ENCODE measurements around the gene MRPS6. TPM values are rescaled to one million over a fixed set of nuclear protein-coding genes. Genes with fewer than 3 reads are reported as not detected.

Gene MRPS6
- polyA plus RNA-seq (ENCODE audit: insufficient read length in 4 of 4): 100 to 1,000 TPM; 129 to 152 (median 137) TPM

DNA sequence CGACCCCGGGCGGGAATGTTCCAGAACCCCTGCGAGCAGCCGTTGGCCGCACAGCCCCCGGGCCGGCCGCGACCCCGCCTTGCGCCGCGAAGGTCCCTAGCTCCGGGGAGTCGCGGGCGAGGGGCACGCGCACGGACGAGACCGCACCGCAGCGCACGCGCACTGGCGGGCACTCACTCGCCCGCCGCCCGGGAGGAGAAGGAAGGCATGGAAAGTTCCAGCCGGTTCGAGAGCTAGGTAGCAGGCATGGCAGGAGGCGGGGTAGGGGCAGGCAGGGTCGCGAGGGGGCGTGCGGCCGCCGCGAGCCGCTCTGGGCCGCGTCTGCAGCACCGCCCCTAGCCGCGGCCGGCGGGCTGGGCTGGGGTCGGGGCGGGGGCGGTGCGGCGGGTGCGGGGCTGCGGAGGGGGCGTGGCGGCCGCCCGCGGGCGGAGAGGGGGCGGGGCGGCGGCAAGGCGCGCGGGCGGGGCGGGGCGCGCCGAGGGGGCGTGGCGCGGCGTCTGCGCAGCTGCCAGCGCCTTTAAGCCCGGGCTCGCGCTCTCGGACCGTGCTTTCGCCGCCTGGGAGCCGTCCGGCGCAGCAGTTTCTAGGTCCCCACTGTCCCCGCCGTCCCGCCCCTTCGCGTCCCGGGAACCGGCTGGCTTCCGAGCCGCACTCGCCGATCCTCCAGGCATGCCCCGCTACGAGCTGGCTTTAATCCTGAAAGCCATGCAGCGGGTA, at the start of gene MRPS6, which contains the start of gene SLC5A3:
Gene MRPS6 (plus strand): TSS at position 547 of the 717 bp plus-strand sequence. CDS start 123 bp downstream, at position 670.
Gene SLC5A3 (plus strand): TSS at position 547 of the 717 bp plus-strand sequence. CDS start 21,621 bp downstream, outside the sequence.
- peak; percentile 75 to 77 (median 77) for DNase-seq (ENCODE audit: low read depth in 4 of 4, low spot score in 3 of 4)

GRCh38 chr21:34023691-34024373, 49.5 kb upstream of the MRPS6 start:
- no peak for DNase-seq (ENCODE audit: low read depth in 4 of 4, low spot score in 3 of 4)

DNA sequence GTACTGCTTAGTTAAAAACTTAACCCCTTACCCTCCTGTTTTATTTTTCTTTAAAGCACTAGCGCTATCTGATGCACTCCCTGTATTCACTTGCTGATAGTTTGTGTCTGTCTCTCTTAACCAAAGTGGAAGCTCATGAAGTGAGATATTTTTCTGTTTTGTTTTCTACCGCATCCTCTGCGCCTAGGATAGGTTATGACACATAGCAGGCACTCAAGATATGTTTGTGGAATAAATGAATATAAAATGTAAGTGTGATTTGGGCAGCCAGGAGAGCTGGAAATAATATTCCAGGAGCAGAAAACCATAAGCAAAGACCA, 49.0 kb upstream of the MRPS6 start:
- DNase-seq (ENCODE audit: low read depth in 4 of 4, low spot score in 3 of 4): no peak

DNA sequence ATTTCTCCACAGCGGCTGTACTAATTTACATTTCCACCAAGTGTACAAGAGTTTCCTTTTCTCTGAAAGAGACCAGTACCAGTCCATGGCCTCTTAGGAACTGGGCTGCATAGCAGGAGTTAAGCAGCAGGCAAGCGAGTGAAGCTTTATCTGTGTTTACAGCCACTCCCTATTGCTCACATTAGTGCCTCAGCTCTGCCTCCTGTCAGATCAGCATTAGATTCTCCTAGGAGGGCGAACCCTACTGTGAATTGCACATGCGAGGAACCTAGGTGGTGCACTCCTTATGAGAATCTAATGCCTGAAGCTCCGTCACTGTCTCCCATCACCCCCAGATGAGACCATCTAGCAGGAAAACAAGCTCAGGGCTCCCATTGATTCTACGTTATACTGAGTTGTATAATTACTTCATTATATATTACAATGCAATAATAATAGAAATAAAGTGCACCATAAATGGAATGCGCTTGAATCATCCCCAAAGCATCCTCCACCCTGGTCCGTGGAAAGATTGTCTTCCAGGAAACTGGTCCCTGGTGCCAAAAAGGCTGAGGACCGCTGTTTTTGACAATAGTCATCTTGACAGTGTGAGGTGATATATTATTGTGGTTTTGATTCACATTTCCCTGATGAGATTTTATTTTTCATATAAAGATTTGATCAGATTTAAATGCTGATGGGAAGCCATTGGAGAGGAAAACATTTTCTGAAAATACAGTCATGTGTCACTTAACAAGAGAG, 45.5 kb upstream of the MRPS6 start:
- DNase-seq (ENCODE audit: low read depth in 4 of 4, low spot score in 3 of 4): no peak

DNA sequence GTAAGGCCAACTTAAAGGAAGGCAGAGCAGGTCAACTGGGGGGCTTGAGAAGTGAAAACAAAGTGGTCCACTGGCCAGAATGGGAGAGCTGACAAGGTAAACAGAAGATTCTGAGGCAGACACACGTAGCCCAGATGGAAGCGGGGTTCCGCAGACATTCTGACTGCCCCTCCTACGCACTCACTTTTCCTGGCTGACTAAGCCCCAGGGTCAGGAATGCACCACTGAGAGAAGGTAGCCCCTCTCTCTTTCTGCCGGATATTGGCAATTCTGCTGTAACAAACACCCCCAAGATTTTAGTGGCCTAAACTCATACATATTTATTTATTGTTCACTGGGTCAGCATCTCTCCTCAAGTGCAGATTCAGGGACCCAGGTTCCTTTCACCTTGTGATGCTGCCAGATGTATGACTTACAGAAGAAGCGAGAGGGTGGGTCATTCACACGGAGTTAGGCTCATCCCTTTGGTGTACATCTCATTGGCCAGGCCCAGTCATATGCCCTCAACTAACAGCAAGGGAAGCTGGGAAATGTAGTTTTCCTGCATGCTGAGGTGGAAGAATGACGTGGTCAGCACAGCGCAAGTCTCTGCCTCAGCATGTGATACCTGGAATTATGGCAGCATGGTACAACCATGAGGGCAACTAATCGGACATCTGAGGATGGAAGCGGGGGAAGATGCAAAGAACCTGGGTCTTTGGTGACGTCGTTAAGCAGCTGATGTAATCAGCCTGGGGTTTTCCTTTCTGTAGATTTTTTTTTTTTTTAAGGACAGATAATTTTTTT, 43.4 kb upstream of the MRPS6 start:
- DNase-seq (ENCODE audit: low read depth in 4 of 4, low spot score in 3 of 4): peak in 3 of 4 donors; percentile 47 to 61 (median 48)

DNA sequence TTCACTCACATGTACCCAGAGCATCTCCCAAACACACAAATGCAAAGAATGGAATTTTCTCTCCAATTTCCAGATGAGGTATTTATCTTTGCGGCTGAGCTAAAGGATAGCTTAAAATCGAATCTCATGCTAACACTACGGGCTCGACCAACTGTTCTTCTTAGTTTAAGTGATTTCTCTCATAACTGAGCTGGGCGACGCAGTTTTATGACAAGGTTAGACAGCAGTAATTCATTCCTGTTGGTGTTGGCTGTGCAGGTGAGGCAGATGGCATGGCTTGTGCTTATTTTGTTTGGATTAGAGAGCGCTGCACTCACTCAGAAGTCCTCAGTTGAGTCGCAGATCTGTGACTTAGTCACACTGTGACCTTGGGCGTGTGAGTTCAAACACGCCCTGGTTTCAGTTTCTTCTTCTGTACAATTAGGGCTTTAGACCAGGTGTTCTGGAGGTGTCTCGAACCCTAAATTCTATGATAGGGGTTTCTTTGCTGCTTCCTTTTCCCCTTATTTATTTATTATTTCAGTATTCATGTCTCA, 41.5 kb upstream of the MRPS6 start:
- DNase-seq (ENCODE audit: low read depth in 4 of 4, low spot score in 3 of 4): no peak

GRCh38 chr21:34034369-34035014, 38.9 kb upstream of the MRPS6 start:
- DNase-seq (ENCODE audit: low read depth in 4 of 4, low spot score in 3 of 4): peak in 1 of 4 donors; percentile 34

- no peak for DNase-seq (ENCODE audit: low read depth in 4 of 4, low spot score in 3 of 4)
Measured at GRCh38 chr21:34035619-34036354, 37.6 kb upstream of the MRPS6 start.

GRCh38 chr21:34037009-34037795, 36.2 kb upstream of the MRPS6 start:
- no peak for DNase-seq (ENCODE audit: low read depth in 4 of 4, low spot score in 3 of 4)

- no peak for DNase-seq (ENCODE audit: low read depth in 4 of 4, low spot score in 3 of 4)
Measured at GRCh38 chr21:34039678-34040382, 33.5 kb upstream of the MRPS6 start.

DNA sequence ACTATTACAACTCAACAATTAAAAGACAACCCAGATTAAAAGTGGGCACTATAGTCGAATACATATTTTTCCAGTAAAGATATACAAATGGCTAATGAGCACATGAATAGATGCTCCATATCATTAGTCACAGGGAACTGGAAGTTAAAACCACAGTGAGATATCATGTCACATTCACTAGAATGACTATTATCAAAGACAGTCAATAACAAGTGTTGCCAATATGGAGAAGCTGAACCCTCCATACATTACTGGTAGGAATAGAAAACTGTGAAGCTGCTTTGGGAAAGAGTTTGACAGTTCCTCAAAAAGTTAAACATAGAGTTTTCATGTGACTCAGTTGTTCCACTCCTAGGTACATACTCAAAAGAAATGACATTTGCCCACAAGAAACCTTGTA, 30.6 kb upstream of the MRPS6 start:
- DNase-seq (ENCODE audit: low read depth in 4 of 4, low spot score in 3 of 4): no peak

DNA sequence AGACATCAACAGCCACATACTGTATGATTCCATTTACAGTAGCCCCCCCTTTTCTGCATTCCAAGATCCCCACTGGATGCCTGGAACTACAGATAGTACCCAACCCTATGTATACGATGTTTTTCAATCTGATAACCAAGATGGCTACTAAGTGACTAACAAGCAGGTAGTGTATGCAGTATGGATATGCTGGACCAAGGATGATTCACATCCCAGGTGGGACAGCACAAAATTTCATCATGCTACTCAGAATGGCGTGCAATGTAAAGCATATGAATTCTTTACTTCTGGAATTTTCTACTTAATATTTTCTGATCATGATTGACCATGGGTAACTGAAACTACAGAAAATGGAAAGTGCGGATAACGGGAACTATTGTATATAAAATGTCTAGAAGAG, 30.0 kb upstream of the MRPS6 start:
- no peak for DNase-seq (ENCODE audit: low read depth in 4 of 4, low spot score in 3 of 4)

DNA sequence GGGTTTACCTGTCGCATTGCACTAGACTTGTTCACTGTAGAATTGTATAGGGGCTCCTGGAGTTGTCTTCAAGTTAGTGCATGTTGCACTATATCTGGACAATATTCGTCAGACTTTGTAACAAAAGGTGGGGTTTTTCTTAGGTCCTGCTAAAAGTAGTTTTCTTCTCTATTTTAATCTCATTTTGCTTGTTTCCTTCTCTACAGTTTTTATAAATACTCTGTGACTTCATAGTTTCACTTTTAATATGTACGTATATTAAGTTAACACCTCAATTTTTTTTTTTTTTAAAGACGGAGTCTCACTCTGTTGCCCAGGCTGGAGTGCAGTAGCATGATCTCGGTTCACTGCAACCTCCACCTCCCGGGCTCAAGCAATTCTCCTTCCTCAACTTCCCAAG, 26.5 kb upstream of the MRPS6 start:
- DNase-seq (ENCODE audit: low read depth in 4 of 4, low spot score in 3 of 4): no peak

DNA sequence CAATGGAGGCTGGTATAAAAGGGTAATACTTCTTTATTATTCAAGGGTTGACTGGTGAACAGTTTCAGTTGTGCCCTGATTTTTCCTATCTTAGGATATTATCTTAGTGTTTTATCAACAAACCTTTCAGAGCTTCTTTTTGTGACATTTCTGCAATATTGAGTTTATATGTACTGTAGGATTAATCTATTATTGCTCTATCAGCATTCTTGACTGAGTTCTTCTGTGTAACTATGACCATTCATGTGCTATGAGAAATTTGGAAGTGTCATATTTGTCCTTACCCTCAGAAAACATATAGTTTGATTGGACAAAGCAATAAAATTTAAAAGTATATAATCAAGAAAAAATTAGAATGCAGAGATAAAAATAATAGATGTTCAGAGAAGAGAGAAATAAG, 25.5 kb upstream of the MRPS6 start:
- no peak for DNase-seq (ENCODE audit: low read depth in 4 of 4, low spot score in 3 of 4)

GRCh38 chr21:34052171-34052570, 21.2 kb upstream of the MRPS6 start:
- no peak for DNase-seq (ENCODE audit: low read depth in 4 of 4, low spot score in 3 of 4)

- DNase-seq (ENCODE audit: low read depth in 4 of 4, low spot score in 3 of 4): no peak
Measured at GRCh38 chr21:34054259-34054658, 19.1 kb upstream of the MRPS6 start.

GRCh38 chr21:34055615-34056014, 17.8 kb upstream of the MRPS6 start:
- DNase-seq (ENCODE audit: low read depth in 4 of 4, low spot score in 3 of 4): no peak

DNA sequence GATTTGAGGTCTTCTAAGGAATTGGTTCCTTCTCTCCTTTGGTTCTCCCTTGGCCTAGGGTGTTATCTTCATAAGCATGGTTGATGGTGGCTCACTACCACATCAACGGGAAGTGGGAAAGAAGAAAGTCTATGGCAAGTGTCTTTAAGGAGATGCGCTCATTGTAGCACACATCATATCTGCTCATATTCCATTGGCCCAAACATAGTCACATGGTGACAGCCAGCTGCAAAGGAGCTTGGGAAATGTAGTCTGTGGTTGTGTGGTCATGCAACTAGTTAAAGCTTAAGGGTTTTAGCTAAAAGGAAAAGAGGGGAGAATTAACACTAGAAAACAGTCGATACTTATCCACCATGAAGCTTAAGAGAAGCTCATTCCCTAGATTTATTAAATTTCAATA, 11.4 kb upstream of the MRPS6 start:
- no peak for DNase-seq (ENCODE audit: low read depth in 4 of 4, low spot score in 3 of 4)

Data from right renal pelvis (tissue), 4 donors.